Spleen (tissue), 11 donors: ENCODE results near the gene CDIP1. TPM values are rescaled to one million over a fixed set of nuclear protein-coding genes. Genes with fewer than 3 reads are reported as not detected.

Experiments
- DNase-seq: peaks from one replicate; pipeline ENCODE4 v3.0.0-alpha.2; 2020
- H3K27ac ChIP-seq, 8 donors: fragments of 200-600 bp; sonication (generic) in 7 of 8; 1 replicate in 4 of 8; 2 replicates in 4 of 8; pipeline versions ENCODE4 v1.5.0 to v1.8.0; 2016 to 2021; ENCODE audit warnings: inconsistent platforms in 4 of 8, mild to moderate bottlenecking in 4 of 8, moderate library complexity in 1 of 8
- H3K27me3 ChIP-seq, 7 donors: fragments of 200-600 bp; sonication (generic) in 6 of 7; replicated peaks in 1 of 7; 1 replicate in 4 of 7; 2 replicates in 3 of 7; pipeline versions ENCODE4 v1.5.0 to v1.8.0; 2016 to 2021; ENCODE audit warnings: inconsistent platforms in 3 of 7, mild to moderate bottlenecking in 1 of 7
- H3K36me3 ChIP-seq, 6 donors: fragments of 200-600 bp; sonication (generic) in 5 of 6; 1 replicate in 4 of 6; 2 replicates in 2 of 6; pipeline versions ENCODE4 v1.5.0 to v1.8.0; 2016 to 2021; ENCODE audit warnings: inconsistent platforms in 2 of 6
- H3K4me1 ChIP-seq, 6 donors: fragments of 200-600 bp; sonication (generic) in 5 of 6; 1 replicate in 3 of 6; 2 replicates in 3 of 6; pipeline versions ENCODE4 v1.5.0 to v1.8.0; 2016 to 2021; ENCODE audit warnings: inconsistent platforms in 3 of 6
- H3K4me3 ChIP-seq, 8 donors: fragments of 200-600 bp; sonication (generic) in 7 of 8; 1 replicate in 4 of 8; 2 replicates in 4 of 8; pipeline versions ENCODE4 v1.5.0 to v1.8.0; 2016 to 2021; ENCODE audit warnings: inconsistent platforms in 4 of 8, mild to moderate bottlenecking in 4 of 8, moderate library complexity in 2 of 8
- H3K9me3 ChIP-seq, 8 donors: fragments of 200-600 bp; sonication (generic) in 7 of 8; 1 replicate in 4 of 8; 2 replicates in 4 of 8; pipeline versions ENCODE4 v1.5.0 to v1.8.0; 2016 to 2021; ENCODE audit warnings: inconsistent platforms in 4 of 8
- POLR2A ChIP-seq, 3 donors: fragments of 450-650 bp; IDR thresholded peaks; one replicate each; pipeline ENCODE4 v1.5.1; 2017; ENCODE audit warnings: antibody characterized with exemption in 3 of 3, mild to moderate bottlenecking in 1 of 3
- POLR2AphosphoS5 ChIP-seq, 3 donors: sonication (generic); formaldehyde crosslinking; IDR thresholded peaks; one replicate each; pipeline ENCODE4 v1.5.1; 2017; ENCODE audit warnings: antibody characterized with exemption in 3 of 3
- WGBS, 5 donors: extraction: QIAGEN DNeasy Blood & Tissue Kit in 3 of 5; methylation state at CpG; one replicate each; pipeline versions ENCODE4 v1.1.5 to v1.1.7; 2013 to 2018; 5-methylcytosine and 5-hydroxymethylcytosine counted together
- intact Hi-C: fragments of 100-400 bp; cut with DNase I; formaldehyde crosslinking; loops from one replicate; pipeline ENCODE4 v1.15.0; 2023; ENCODE audit warnings: low total_unique reads
- polyA plus RNA-seq, 3 donors: library from polyadenylated mRNA; stranded (reverse); fragments of 200-250 nt; gene quantifications; one replicate each; pipeline ENCODE4 v1.2.1, GENCODE V29; 2013
- total RNA-seq, 7 donors: library from RNA; depleted of rRNA in 3 of 7; stranded (reverse); fragments of >200 nt in 3 of 7; fragmentation: NEBNext Ultra II Directional in 4 of 7; extraction: Animal tissue kit (Norgen Biotek cat#: 25700) in 4 of 7; gene quantifications; one replicate each; pipeline versions ENCODE4 v1.1.0 to v1.2.1, GENCODE V29; 2016 to 2021
- TF ChIP-seq, protein P1 (sequence below), 11 experiments: fragments of 200-600 bp in 7 of 11; fragments of 450-650 bp in 4 of 11; sonication (generic) in 4 of 11; IDR thresholded peaks in 8 of 11; conservative IDR thresholded peaks in 3 of 11; 1 replicate in 7 of 11; 2 replicates in 4 of 11; pipeline versions ENCODE4 v1.4.0 to v1.8.0; 2016 to 2021; ENCODE audit warnings: antibody characterized with exemption in 11 of 11, inconsistent platforms in 4 of 11, mild to moderate bottlenecking in 1 of 11
- donor health status: healthy with polysubstance abuse.
- donor health status: DM: no; HTN: no; CAD: no; lungs with moderate emphysema.
- donor health status: DM: no; HTN: no; CAD: no.
- donor health status: Bipolar disorder and iron deficiency.
- donor health status: healthy.
- donor health status: DM: no; HTN: no; CAD: no.
- donor health status: DM: yes; HTN: yes; CAD: no.

Gene CDIP1
- total and polyA plus RNA-seq, 10 donors = 9.6 to 26.9 (median 19.2) TPM

DNA sequence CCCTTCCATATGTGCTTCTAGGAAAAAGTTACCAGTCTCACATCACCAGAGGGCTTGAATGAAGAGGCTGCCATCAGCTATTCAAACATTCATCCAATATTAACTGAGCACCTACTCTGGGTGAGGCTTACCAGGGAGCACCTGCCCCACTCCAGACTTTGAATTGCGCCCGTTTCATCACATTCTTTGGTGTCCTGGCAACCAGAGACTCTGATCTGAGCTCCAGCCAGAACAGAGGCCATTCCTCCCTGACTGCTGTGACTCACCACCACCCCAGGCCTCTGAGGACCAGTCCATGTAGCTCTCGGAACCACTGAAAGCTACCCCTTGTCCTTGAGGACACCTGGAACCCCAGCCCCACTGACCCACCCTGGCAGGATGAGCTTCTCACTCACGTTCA lies 17.5 kb upstream of the CDIP1 start, which contains the start of gene C16orf96:
Gene C16orf96, plus strand, starts transcription at position 229 of the 400 bp plus-strand sequence. Its CDS starts 150 bp downstream, at position 379.
- no peaks in the 10 kb centered on the region for H3K9me3 ChIP-seq
- WGBS, 5 donors = 78 to 94% (median 83%) methylated on average over 4 of the region's 4 CpGs
- H3K36me3 ChIP-seq = no peaks in the 10 kb centered on the region
- no peaks in the 10 kb centered on the region for H3K27me3 ChIP-seq
- H3K4me1 ChIP-seq = no peaks in the 10 kb centered on the region
- intact Hi-C loops = no loop called here
- no peak for DNase-seq
- no peak within 1 kb of the TSS for H3K4me3 ChIP-seq
- no peak within 1 kb of the TSS for H3K27ac ChIP-seq
- TF ChIP-seq, protein P1, sequence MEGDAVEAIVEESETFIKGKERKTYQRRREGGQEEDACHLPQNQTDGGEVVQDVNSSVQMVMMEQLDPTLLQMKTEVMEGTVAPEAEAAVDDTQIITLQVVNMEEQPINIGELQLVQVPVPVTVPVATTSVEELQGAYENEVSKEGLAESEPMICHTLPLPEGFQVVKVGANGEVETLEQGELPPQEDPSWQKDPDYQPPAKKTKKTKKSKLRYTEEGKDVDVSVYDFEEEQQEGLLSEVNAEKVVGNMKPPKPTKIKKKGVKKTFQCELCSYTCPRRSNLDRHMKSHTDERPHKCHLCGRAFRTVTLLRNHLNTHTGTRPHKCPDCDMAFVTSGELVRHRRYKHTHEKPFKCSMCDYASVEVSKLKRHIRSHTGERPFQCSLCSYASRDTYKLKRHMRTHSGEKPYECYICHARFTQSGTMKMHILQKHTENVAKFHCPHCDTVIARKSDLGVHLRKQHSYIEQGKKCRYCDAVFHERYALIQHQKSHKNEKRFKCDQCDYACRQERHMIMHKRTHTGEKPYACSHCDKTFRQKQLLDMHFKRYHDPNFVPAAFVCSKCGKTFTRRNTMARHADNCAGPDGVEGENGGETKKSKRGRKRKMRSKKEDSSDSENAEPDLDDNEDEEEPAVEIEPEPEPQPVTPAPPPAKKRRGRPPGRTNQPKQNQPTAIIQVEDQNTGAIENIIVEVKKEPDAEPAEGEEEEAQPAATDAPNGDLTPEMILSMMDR (IDR thresholded peaks at IDR 0.05 in 8 of 11, conservative IDR thresholded peaks at IDR 0.05 in 3 of 11) = no peak
- no peak for TF ChIP-seq POLR2A (IDR thresholded peaks at IDR 0.05)
- no peak for TF ChIP-seq POLR2AphosphoS5 (IDR thresholded peaks at IDR 0.05)

DNA sequence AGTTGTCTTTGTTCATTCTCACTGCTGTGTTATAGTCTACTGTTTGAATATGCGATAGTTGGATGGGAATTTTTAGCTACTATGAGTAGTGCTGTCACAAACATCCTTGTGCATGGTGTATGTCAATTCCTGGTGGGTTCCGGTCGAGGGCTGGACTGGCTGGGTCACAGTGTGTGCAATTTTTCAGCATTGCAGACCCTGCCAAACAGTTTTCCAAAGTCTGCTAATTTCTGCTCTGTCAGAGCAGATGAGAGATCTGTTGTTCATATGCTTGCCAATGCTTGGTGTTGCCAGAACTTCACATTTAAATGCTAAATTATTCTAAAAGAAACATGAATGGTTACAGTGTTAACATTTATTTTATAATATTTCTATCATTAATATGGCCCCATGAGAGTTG lies 14.0 kb upstream of the CDIP1 start:
- Histone ChIP-seq H3K36me3 (no peaks in the 10 kb centered on the region), H3K4me3 (no peak overlapping the region), H3K4me1 (peaks cover 0 to 10% (median 7%) of the 10 kb centered on the region in 6 donors), H3K9me3 (no peaks in the 10 kb centered on the region), H3K27me3 (no peaks in the 10 kb centered on the region), H3K27ac (no peak overlapping the region)
- 79 to 86% (median 82%) methylated on average over 3 of the region's 3 CpGs for WGBS, 5 donors
- intact Hi-C loops = no loop called here
- DNase-seq = no peak
- TF ChIP-seq, protein P1 (IDR thresholded peaks at IDR 0.05 in 8 of 11, conservative IDR thresholded peaks at IDR 0.05 in 3 of 11) = no peak
- no peak for TF ChIP-seq POLR2AphosphoS5 (IDR thresholded peaks at IDR 0.05)

DNA sequence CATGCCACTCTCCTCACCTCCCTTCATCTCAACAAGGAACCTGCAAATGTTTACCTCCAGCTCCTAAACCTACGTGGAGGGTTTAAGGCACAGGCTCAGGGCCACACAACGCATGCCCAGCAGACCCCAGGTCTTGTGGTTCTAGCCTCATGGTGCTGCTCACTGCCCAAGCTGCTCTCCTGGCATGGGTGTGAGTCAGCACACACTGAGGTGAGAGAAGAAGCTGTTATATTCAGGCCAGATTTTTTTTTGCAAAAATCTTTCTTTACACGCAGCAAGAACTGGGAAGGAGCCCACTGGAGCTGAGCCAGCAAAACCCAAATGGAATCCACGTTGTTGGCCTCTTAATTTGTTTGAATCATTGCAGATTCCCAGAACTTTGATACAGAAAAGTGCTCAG lies 12.0 kb upstream of the CDIP1 start:
- H3K27me3 ChIP-seq = no peaks in the 10 kb centered on the region
- no peaks in the 10 kb centered on the region for H3K9me3 ChIP-seq
- H3K4me3 ChIP-seq = no peak overlapping the region
- H3K4me1 ChIP-seq = peaks cover 0 to 10% (median 7%) of the 10 kb centered on the region in 6 donors
- DNase-seq = no peak
- 38 to 65% (median 55%) methylated on average over 4 of the region's 4 CpGs for WGBS, 5 donors
- H3K27ac ChIP-seq = no peak overlapping the region
- no peaks in the 10 kb centered on the region for H3K36me3 ChIP-seq
- TF ChIP-seq POLR2AphosphoS5 (IDR thresholded peaks at IDR 0.05) (no peak), POLR2A (IDR thresholded peaks at IDR 0.05) (no peak)
- TF ChIP-seq, protein P1 (IDR thresholded peaks at IDR 0.05 in 8 of 11, conservative IDR thresholded peaks at IDR 0.05 in 3 of 11) = no peak
- intact Hi-C loops = no loop called here

DNA sequence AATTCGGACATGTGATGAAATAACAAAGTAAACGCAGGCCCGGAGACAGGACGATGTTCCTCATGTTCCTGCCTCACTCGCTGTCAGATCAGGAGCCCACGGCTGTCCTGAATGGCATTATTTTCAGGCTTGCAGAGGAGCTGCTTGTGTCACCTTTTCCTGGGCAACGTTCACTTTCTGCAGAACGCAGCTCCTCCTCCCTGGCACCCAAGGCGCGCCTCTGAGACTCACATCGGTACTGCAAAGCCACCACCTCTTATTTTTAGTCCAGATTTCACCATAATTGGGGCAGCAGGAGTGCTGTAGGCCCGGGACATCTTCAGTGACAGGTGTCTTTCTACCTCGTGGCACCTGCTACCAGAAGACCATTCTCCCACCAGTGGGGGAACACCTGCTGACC lies 9.6 kb upstream of the CDIP1 start:
- H3K27ac ChIP-seq = no peak overlapping the region
- no peaks in the 10 kb centered on the region for H3K9me3 ChIP-seq
- no peaks in the 10 kb centered on the region for H3K27me3 ChIP-seq
- H3K4me3 ChIP-seq = no peak overlapping the region
- H3K36me3 ChIP-seq = no peaks in the 10 kb centered on the region
- WGBS, 5 donors = 79 to 88% (median 85%) methylated on average over 13 of the region's 13 CpGs
- intact Hi-C loops = no loop called here
- TF ChIP-seq POLR2AphosphoS5 (IDR thresholded peaks at IDR 0.05) (no peak), POLR2A (IDR thresholded peaks at IDR 0.05) (no peak)
- TF ChIP-seq, protein P1 (IDR thresholded peaks at IDR 0.05 in 8 of 11, conservative IDR thresholded peaks at IDR 0.05 in 3 of 11) = no peak
- no peak for DNase-seq
- H3K4me1 ChIP-seq = peaks cover 0 to 10% (median 7%) of the 10 kb centered on the region in 6 donors
